ENCODE data around the gene SLITRK3.

DNA sequence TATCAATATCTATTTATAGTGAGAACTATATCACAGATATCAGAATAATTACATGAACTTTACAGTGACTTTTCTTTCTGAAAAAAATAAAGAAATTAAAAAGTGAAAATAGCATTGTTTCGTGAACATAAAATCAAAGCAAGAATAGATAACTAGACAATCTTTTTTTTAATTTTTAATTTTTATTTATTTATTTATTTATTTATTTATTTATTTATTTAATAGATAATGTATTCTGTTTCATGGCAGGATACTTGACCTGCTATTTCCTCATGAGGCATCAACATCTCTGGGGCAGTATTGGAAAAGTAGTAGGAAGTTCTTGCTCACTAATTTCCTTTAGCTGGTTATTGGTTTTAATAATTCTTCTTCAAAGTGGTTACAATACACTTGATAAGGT, 33.3 kb downstream of the SLITRK3 start:
- TF ChIP-seq POLR2A (IDR thresholded peaks at IDR 0.05), result no peak
- TF ChIP-seq, protein P1, sequence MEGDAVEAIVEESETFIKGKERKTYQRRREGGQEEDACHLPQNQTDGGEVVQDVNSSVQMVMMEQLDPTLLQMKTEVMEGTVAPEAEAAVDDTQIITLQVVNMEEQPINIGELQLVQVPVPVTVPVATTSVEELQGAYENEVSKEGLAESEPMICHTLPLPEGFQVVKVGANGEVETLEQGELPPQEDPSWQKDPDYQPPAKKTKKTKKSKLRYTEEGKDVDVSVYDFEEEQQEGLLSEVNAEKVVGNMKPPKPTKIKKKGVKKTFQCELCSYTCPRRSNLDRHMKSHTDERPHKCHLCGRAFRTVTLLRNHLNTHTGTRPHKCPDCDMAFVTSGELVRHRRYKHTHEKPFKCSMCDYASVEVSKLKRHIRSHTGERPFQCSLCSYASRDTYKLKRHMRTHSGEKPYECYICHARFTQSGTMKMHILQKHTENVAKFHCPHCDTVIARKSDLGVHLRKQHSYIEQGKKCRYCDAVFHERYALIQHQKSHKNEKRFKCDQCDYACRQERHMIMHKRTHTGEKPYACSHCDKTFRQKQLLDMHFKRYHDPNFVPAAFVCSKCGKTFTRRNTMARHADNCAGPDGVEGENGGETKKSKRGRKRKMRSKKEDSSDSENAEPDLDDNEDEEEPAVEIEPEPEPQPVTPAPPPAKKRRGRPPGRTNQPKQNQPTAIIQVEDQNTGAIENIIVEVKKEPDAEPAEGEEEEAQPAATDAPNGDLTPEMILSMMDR (IDR thresholded peaks at IDR 0.05 in 8 of 11, conservative IDR thresholded peaks at IDR 0.05 in 3 of 11), result no peak
